Measurements from ENCODE around the gene TDP2. TPM values are rescaled to one million over a fixed set of nuclear protein-coding genes. Genes with fewer than 3 reads are reported as not detected.
"Not testable (repeated sequence)": the region's sequence is repeated elsewhere in the genome, so short reads cannot be mapped to it uniquely, and the experiment has no call there.

Gene TDP2
- total RNA-seq, 1 donor from 2014 or later, result 11.5 TPM

GRCh38 chr6:24666097-24666640 lies 530 bp downstream of the TDP2 start:
- Histone ChIP-seq H3K9ac (ENCODE audit: low read depth in 1 of 3, low read length in 3 of 3) (peak overlapping the region; percentile 82 to 95 (median 94)), H3K9me3 (ENCODE audit: control insufficient read depth in 3 of 3, low read length in 3 of 3) (peaks cover 0 to 4% (median 0%) of the 10 kb centered on the region in 3 donors), H3K4me3 (ENCODE audit: low read length in 3 of 3) (peak overlapping the region; percentile 98 to 100 (median 100)), H3K27me3 (ENCODE audit: control insufficient read depth in 3 of 3, insufficient read depth in 3 of 3, low read length in 3 of 3) (no peaks in the 10 kb centered on the region), H3K27ac (ENCODE audit: low read depth, low read length) (peak overlapping the region; percentile 83), H3K36me3 (ENCODE audit: control insufficient read depth in 3 of 3, insufficient read depth in 3 of 3, low read length in 3 of 3) (peaks cover 5 to 12% (median 9%) of the 10 kb centered on the region in 3 donors), H3K4me1 (ENCODE audit: control insufficient read depth in 3 of 3, insufficient read depth in 3 of 3, low read length in 3 of 3) (peaks cover 13 to 34% (median 25%) of the 10 kb centered on the region in 3 donors)

DNA sequence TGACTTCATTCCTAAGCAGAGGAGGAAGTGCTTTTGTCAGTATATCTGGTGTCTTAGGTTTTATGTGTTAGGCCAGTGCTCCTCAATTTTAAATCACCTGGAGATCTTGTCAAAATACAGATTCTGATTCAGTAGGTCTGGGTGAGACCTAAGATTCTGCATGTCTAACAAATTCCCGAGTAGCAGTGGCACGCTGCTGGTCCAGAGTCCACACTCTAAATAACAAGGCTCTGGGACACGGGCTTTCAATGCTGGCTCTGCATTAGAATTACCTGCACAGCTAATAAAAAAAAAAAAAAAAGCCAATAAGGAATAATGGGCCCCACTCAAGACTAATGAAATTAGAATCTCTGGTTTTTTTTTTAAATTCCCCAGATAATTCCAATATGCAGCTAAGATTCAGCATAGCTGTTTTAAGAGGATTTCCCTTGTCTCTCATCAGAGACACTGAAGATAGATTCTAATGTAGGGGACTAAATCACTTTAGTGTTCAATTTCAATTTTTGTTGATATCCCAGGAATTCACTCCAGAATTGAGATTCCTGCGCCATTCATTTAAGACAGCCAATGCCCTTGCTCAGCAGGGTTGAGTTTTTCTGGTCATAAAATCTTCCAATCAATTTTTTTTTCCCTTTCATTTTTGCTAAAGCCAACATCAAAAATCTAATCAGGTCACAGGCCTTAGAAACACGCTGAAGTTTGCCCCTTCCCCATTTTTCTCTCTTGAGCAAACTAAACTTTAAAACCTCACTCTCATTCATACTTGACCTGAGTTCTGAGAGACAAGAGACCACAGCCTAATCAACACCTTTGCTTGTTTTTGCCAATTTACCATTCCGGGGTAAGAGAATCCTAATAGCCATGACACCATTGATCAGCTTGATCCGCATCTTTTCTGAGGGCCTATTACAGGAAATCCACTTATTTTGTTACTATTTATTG lies 2.4 kb downstream of the TDP2 start:
- no peak overlapping the region for H3K4me3 ChIP-seq (ENCODE audit: low read length in 3 of 3)
- peaks cover 13 to 34% (median 25%) of the 10 kb centered on the region in 3 donors for H3K4me1 ChIP-seq (ENCODE audit: control insufficient read depth in 3 of 3, insufficient read depth in 3 of 3, low read length in 3 of 3)
- no peak overlapping the region for H3K27ac ChIP-seq (ENCODE audit: low read depth, low read length)
- no peak overlapping the region for H3K9ac ChIP-seq (ENCODE audit: low read depth in 1 of 3, low read length in 3 of 3)
- peaks cover 5 to 15% (median 9%) of the 10 kb centered on the region in 3 donors for H3K36me3 ChIP-seq (ENCODE audit: control insufficient read depth in 3 of 3, insufficient read depth in 3 of 3, low read length in 3 of 3)
- no peaks in the 10 kb centered on the region for H3K27me3 ChIP-seq (ENCODE audit: control insufficient read depth in 3 of 3, insufficient read depth in 3 of 3, low read length in 3 of 3)
- H3K9me3 ChIP-seq (ENCODE audit: control insufficient read depth in 3 of 3, low read length in 3 of 3), result no peaks in the 10 kb centered on the region

DNA sequence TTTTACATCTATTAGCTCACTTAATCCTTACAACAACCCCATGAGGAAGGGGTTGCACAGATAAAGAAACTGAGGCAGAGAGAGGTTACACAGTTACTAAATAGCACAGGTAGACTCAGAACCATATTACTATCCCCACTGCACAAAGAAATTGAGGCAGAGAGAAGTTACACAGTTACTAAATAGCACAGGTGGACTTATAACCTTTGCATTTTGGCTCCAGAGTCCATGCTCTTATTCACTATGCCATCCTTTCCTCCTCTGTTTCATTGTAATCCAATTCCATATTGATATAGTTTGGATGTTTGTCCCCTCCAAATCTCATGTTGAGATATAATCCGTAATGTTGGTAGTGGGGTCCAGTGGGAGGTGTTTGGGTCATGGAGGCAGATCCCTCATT lies 3.5 kb downstream of the TDP2 start:
- peaks cover 11 to 27% (median 23%) of the 10 kb centered on the region in 3 donors for H3K4me1 ChIP-seq (ENCODE audit: control insufficient read depth in 3 of 3, insufficient read depth in 3 of 3, low read length in 3 of 3)
- H3K36me3 ChIP-seq (ENCODE audit: control insufficient read depth in 3 of 3, insufficient read depth in 3 of 3, low read length in 3 of 3), result peaks cover 5 to 15% (median 9%) of the 10 kb centered on the region in 3 donors
- H3K4me3 ChIP-seq (ENCODE audit: low read length in 3 of 3), result no peak overlapping the region

GRCh38 chr6:24662236-24662635 lies 4.5 kb downstream of the TDP2 start:
- no peak overlapping the region for H3K4me3 ChIP-seq (ENCODE audit: low read length in 3 of 3)
- H3K27ac ChIP-seq (ENCODE audit: low read depth, low read length), result no peak overlapping the region
- H3K27me3 ChIP-seq (ENCODE audit: control insufficient read depth in 3 of 3, insufficient read depth in 3 of 3, low read length in 3 of 3), result no peaks in the 10 kb centered on the region
- H3K9ac ChIP-seq (ENCODE audit: low read depth in 1 of 3, low read length in 3 of 3), result no peak overlapping the region
- no peaks in the 10 kb centered on the region for H3K9me3 ChIP-seq (ENCODE audit: control insufficient read depth in 3 of 3, low read length in 3 of 3)
- peaks cover 4 to 19% (median 15%) of the 10 kb centered on the region in 3 donors for H3K4me1 ChIP-seq (ENCODE audit: control insufficient read depth in 3 of 3, insufficient read depth in 3 of 3, low read length in 3 of 3)
- H3K36me3 ChIP-seq (ENCODE audit: control insufficient read depth in 3 of 3, insufficient read depth in 3 of 3, low read length in 3 of 3), result peaks cover 5 to 15% (median 9%) of the 10 kb centered on the region in 3 donors

More for the DNA sequence above, 3.5 kb downstream of the TDP2 start:
- Histone ChIP-seq H3K27ac (ENCODE audit: low read depth, low read length) (no peak overlapping the region), H3K9ac (ENCODE audit: low read depth in 1 of 3, low read length in 3 of 3) (no peak overlapping the region), H3K27me3 (ENCODE audit: control insufficient read depth in 3 of 3, insufficient read depth in 3 of 3, low read length in 3 of 3) (no peaks in the 10 kb centered on the region), H3K9me3 (ENCODE audit: control insufficient read depth in 3 of 3, low read length in 3 of 3) (no peaks in the 10 kb centered on the region)

DNA sequence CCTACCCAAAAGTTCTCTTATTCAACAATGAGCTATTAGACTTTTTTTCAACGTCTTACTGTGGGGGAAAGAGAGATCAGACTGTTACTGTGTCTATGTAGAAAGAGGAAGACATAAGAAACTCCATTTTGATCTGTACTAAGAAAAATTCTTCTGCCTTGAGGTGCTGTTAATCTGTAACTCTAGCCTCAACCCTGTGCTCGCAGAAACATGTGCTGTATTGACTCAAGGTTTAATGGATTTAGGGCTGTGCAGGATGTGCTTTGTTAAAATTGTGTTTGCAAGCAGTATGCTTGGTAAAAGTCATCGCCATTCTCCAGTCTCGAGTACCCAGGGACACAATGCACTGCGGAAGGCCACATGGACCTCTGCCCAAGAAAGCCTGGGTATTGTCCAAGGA lies 4.9 kb downstream of the TDP2 start:
- H3K9ac ChIP-seq (ENCODE audit: low read depth in 1 of 3, low read length in 3 of 3); H3K9me3 ChIP-seq (ENCODE audit: control insufficient read depth in 3 of 3, low read length in 3 of 3); H3K27ac ChIP-seq (ENCODE audit: low read depth, low read length); H3K4me3 ChIP-seq (ENCODE audit: low read length in 3 of 3); H3K27me3 ChIP-seq (ENCODE audit: control insufficient read depth in 3 of 3, insufficient read depth in 3 of 3, low read length in 3 of 3): not testable (repeated sequence)
- Histone ChIP-seq H3K4me1 (ENCODE audit: control insufficient read depth in 3 of 3, insufficient read depth in 3 of 3, low read length in 3 of 3) (peaks cover 4 to 19% (median 15%) of the 10 kb centered on the region in 3 donors), H3K36me3 (ENCODE audit: control insufficient read depth in 3 of 3, insufficient read depth in 3 of 3, low read length in 3 of 3) (peaks cover 5 to 15% (median 9%) of the 10 kb centered on the region in 3 donors)

DNA sequence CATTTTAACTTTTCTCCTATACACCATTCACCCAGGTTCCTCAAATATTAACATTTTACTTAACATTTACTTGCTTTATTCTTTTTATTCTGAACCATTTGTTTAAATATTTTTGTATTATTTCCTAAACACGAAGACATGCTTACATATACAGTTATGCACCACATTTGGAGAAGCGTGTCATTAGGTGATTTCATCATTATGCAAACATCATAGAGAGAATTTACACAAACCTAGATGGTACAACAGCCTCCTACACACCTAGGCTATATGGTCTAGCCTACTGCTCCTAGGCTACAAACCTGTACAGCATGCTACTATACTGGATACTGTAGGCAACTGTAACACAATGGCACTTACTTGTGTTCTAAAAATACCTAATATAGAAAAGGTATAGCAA lies 6.6 kb downstream of the TDP2 start:
- Histone ChIP-seq H3K4me3 (ENCODE audit: low read length in 3 of 3) (no peak overlapping the region), H3K27ac (ENCODE audit: low read depth, low read length) (no peak overlapping the region), H3K9ac (ENCODE audit: low read depth in 1 of 3, low read length in 3 of 3) (no peak overlapping the region), H3K4me1 (ENCODE audit: control insufficient read depth in 3 of 3, insufficient read depth in 3 of 3, low read length in 3 of 3) (peaks cover 0 to 4% (median 4%) of the 10 kb centered on the region in 3 donors), H3K36me3 (ENCODE audit: control insufficient read depth in 3 of 3, insufficient read depth in 3 of 3, low read length in 3 of 3) (peaks cover 5 to 13% (median 5%) of the 10 kb centered on the region in 3 donors), H3K27me3 (ENCODE audit: control insufficient read depth in 3 of 3, insufficient read depth in 3 of 3, low read length in 3 of 3) (no peaks in the 10 kb centered on the region), H3K9me3 (ENCODE audit: control insufficient read depth in 3 of 3, low read length in 3 of 3) (no peaks in the 10 kb centered on the region)

- no peak overlapping the region for H3K27ac ChIP-seq (ENCODE audit: low read depth, low read length)
- H3K4me1 ChIP-seq (ENCODE audit: control insufficient read depth in 3 of 3, insufficient read depth in 3 of 3, low read length in 3 of 3), result no peaks in the 10 kb centered on the region
Measured at GRCh38 chr6:24659561-24659960, 7.1 kb downstream of the TDP2 start.

DNA sequence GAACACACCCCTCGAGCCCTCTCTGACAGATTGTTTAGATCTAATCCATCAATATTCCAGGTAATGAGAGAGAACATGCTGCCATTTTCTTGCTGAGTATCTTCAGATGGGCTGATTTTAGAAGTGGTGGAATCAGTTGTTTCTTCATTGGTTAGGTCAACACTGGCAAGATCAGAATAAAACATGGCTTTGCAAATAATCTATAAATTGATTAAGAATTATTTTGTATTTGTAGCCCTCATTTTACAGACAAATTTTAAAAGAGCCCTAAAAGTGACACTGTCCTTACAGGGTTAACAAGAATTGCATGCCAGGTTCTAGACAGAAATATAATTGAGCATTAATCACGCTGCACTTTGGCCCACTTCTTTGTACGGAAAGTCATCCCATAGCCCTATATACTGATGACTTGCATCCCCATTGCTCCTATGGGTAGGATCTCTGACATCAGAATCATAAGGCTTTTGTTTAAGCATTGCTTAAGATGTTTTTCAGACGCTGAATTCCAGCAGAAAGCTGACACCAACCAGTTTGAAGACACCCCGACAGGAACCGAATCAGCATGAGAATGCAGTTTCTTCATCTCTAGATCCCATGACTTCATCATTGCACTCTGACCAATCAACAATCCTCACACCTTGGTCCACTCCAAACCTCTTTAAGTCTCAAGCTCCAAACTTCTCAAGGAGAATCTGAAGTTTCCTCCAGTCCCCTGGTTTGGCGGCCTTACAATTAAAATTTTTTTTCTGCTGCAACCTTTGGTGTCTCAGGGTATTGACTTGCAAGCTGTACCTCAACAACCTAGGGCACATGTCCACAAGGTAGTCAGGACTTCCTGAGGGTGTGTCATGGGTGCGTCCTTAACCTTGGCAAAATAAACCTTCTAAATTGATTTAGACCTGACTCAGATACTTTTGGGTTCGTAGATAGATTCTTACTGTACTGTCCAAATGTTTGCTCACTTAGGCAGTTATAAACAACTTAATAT lies 7.8 kb downstream of the TDP2 start:
- no peak overlapping the region for H3K9ac ChIP-seq (ENCODE audit: low read depth in 1 of 3, low read length in 3 of 3)
- no peak overlapping the region for H3K4me3 ChIP-seq (ENCODE audit: low read length in 3 of 3)
- no peak overlapping the region for H3K27ac ChIP-seq (ENCODE audit: low read depth, low read length)
- no peaks in the 10 kb centered on the region for H3K27me3 ChIP-seq (ENCODE audit: control insufficient read depth in 3 of 3, insufficient read depth in 3 of 3, low read length in 3 of 3)
- H3K36me3 ChIP-seq (ENCODE audit: control insufficient read depth in 3 of 3, insufficient read depth in 3 of 3, low read length in 3 of 3), result peaks cover 5 to 11% (median 6%) of the 10 kb centered on the region in 3 donors
- H3K4me1 ChIP-seq (ENCODE audit: control insufficient read depth in 3 of 3, insufficient read depth in 3 of 3, low read length in 3 of 3), result no peaks in the 10 kb centered on the region
- H3K9me3 ChIP-seq (ENCODE audit: control insufficient read depth in 3 of 3, low read length in 3 of 3), result no peaks in the 10 kb centered on the region

More at GRCh38 chr6:24659561-24659960, 7.1 kb downstream of the TDP2 start:
- no peak overlapping the region for H3K4me3 ChIP-seq (ENCODE audit: low read length in 3 of 3)
- H3K27me3 ChIP-seq (ENCODE audit: control insufficient read depth in 3 of 3, insufficient read depth in 3 of 3, low read length in 3 of 3), result no peaks in the 10 kb centered on the region
- peaks cover 5 to 11% (median 5%) of the 10 kb centered on the region in 3 donors for H3K36me3 ChIP-seq (ENCODE audit: control insufficient read depth in 3 of 3, insufficient read depth in 3 of 3, low read length in 3 of 3)
- H3K9me3 ChIP-seq (ENCODE audit: control insufficient read depth in 3 of 3, low read length in 3 of 3), result no peaks in the 10 kb centered on the region
- H3K9ac ChIP-seq (ENCODE audit: low read depth in 1 of 3, low read length in 3 of 3), result no peak overlapping the region

- Histone ChIP-seq H3K9ac (ENCODE audit: low read depth in 1 of 3, low read length in 3 of 3) (no peak overlapping the region), H3K36me3 (ENCODE audit: control insufficient read depth in 3 of 3, insufficient read depth in 3 of 3, low read length in 3 of 3) (peaks cover 4 to 33% (median 21%) of the 10 kb centered on the region in 3 donors), H3K27me3 (ENCODE audit: control insufficient read depth in 3 of 3, insufficient read depth in 3 of 3, low read length in 3 of 3) (no peaks in the 10 kb centered on the region), H3K4me1 (ENCODE audit: control insufficient read depth in 3 of 3, insufficient read depth in 3 of 3, low read length in 3 of 3) (no peaks in the 10 kb centered on the region), H3K27ac (ENCODE audit: low read depth, low read length) (no peak overlapping the region), H3K4me3 (ENCODE audit: low read length in 3 of 3) (no peak overlapping the region), H3K9me3 (ENCODE audit: control insufficient read depth in 3 of 3, low read length in 3 of 3) (no peaks in the 10 kb centered on the region)
Measured at GRCh38 chr6:24655215-24655614, 11.5 kb downstream of the TDP2 start.

Measured in skeletal muscle tissue (tissue), 4 donors.